ENCODE data around the gene USP34. TPM values are rescaled to one million over a fixed set of nuclear protein-coding genes. Genes with fewer than 3 reads are reported as not detected.

USP34 gene
- total and polyA plus RNA-seq, 2 of the 8 experiments (the other 6 are each of a cell fraction or from before 2014, with no cell fraction given): 56.7 to 91.7 TPM

GRCh38 chr2:61178603-61179545 is 292.0 kb downstream of the USP34 start:
- peaks cover 7 to 39% (median 16%) of the 10 kb centered on the region in 4 experiments; a peak in 6 of 8 replicates for H3K36me3 ChIP-seq (ENCODE audit: control insufficient read depth in 2 of 4, insufficient read depth in 4 of 4, low read length in 3 of 4)
- peaks cover 0 to 5% (median 2%) of the 10 kb centered on the region in 4 experiments; a peak in 6 of 7 replicates for H3K27me3 ChIP-seq (replicated peaks in 1 of 4; ENCODE audit: control insufficient read depth in 3 of 4, extremely low read depth in 1 of 4, insufficient read depth in 3 of 4, low read length in 3 of 4)
- no peak overlapping the region for H2BK15ac ChIP-seq (ENCODE audit: low read length)
- WGBS, 2 experiments (ENCODE audit: extremely low coverage in 1 of 2, insufficient coverage in 1 of 2, insufficient read length in 1 of 2, insufficient replicate concordance in 2 of 2, low coverage in 1 of 2, low lambda C conversion rate in 2 of 2, missing lambda C conversion rate in 1 of 2): 91% methylated on average over 21 of the region's 22 CpGs; no CpG with 5 or more reads in 1 of the 2 experiments
- peak overlapping the region in 1 of 4 experiments; percentile 95; a peak in 2 of 8 replicates for H3K4me3 ChIP-seq (ENCODE audit: extremely low read depth in 1 of 4, insufficient read depth in 2 of 4, low read depth in 3 of 4, low read length in 4 of 4)
- no peak overlapping the region for H2BK12ac ChIP-seq (ENCODE audit: low read depth, low read length)
- H3K4me1 ChIP-seq (replicated peaks in 1 of 4; ENCODE audit: control insufficient read depth in 3 of 4, insufficient read depth in 4 of 4, low read length in 3 of 4): peaks cover 5 to 11% (median 7%) of the 10 kb centered on the region in 4 experiments; a peak in 6 of 7 replicates
- no peak overlapping the region for H3K4ac ChIP-seq (replicated peaks; ENCODE audit: insufficient read length, low read depth, low read length)
- no peak overlapping the region for H4K5ac ChIP-seq (ENCODE audit: insufficient read length, low read depth, low read length)
- ChIA-PET CTCF (ENCODE audit: partially characterized antibody) (interaction anchor here (0.6 to 1.5 kb wide), 2 partner anchors 12 to 24 kb away, joined by 3 to 4 read pairs; no protein-coding TSS in a partner anchor), POLR2A (ENCODE audit: partially characterized antibody) (interaction anchor here (0.6 to 2.7 kb wide), 10 partner anchors 10 to 585 kb away, joined by 3 to 13 read pairs (median 4); no protein-coding TSS in a partner anchor)
- FAIRE-seq (no peak), DNase-seq (ENCODE audit: low read depth in 1 of 2, low spot score in 2 of 2) (peak in 1 of 2 experiments; percentile 38)
- H2BK5ac ChIP-seq (ENCODE audit: low read depth, low read length): 0 out of 2 replicates have a peak overlapping the region, but pooled peaks have one; percentile 56
- peaks cover 2 to 4% of the 10 kb centered on the region in 2 experiments for H4K20me1 ChIP-seq (replicated peaks in 1 of 2; ENCODE audit: control insufficient read depth in 1 of 2, insufficient read depth in 2 of 2, low read length in 2 of 2)
- no peak overlapping the region for H2BK20ac ChIP-seq (ENCODE audit: low read length)
- H3K18ac ChIP-seq (ENCODE audit: extremely low read depth, low read length): no peak overlapping the region
- no peak overlapping the region for H2AK5ac ChIP-seq (ENCODE audit: low read depth, low read length)
- H3K4me2 ChIP-seq (ENCODE audit: insufficient read depth in 1 of 2, low read depth in 2 of 2, low read length in 2 of 2): peak overlapping the region; percentile 63 to 80
- no peaks in the 10 kb centered on the region for H3K9me3 ChIP-seq (ENCODE audit: insufficient read depth in 2 of 2, low read depth in 1 of 2, low read length in 1 of 2)
- no peak overlapping the region for H3K56ac ChIP-seq (replicated peaks; ENCODE audit: insufficient read length, low read depth, low read length)
- no peak overlapping the region for H3K9ac ChIP-seq (replicated peaks in 1 of 4; ENCODE audit: extremely low read depth in 1 of 4, low read depth in 3 of 4, low read length in 3 of 4)
- peak overlapping the region; percentile 6 for H4K8ac ChIP-seq (ENCODE audit: extremely low read depth, insufficient read depth, low read length)
- H3K79me1 ChIP-seq (ENCODE audit: low read depth, low read length): peaks cover 7% of the 10 kb centered on the region; the same call in 1 of the 2 replicates
- peaks cover 3 to 7% of the 10 kb centered on the region in 2 experiments; a peak in 1 of 4 replicates for H3K79me2 ChIP-seq (ENCODE audit: control insufficient read depth in 1 of 2, insufficient read depth in 2 of 2, low read length in 2 of 2)
- no peak overlapping the region for H4K91ac ChIP-seq (replicated peaks; ENCODE audit: insufficient read length, low read length)
- no peak overlapping the region for H2AFZ ChIP-seq (ENCODE audit: low read length)
- no peak overlapping the region for H2BK120ac ChIP-seq (replicated peaks; ENCODE audit: low read depth, low read length)
- H3K27ac ChIP-seq (ENCODE audit: low read depth, low read length): no peak overlapping the region
- H3K23me2 ChIP-seq (ENCODE audit: low read depth, low read length): peaks cover 10% of the 10 kb centered on the region
- H3K14ac ChIP-seq (ENCODE audit: insufficient read length): no peak overlapping the region
- no peak overlapping the region for H3K23ac ChIP-seq (ENCODE audit: insufficient read length)
- TF ChIP-seq TEAD4 (IDR thresholded peaks at IDR 0.05; ENCODE audit: low read depth, low read length): no peak

Measured in H1 (cell line).